ENCODE data around the gene GPR146.
"Not testable (repeated sequence)": the region's sequence is repeated elsewhere in the genome, so short reads cannot be mapped to it uniquely, and the experiment has no call there.

GPR146 gene

GRCh38 chr7:999149-999879, 45.0 kb upstream of the GPR146 start:
- no peak overlapping the region for H3K4me3 ChIP-seq (ENCODE audit: low read depth, low read length)
- no peak for TF ChIP-seq CTCF (IDR thresholded peaks at IDR 0.05; ENCODE audit: control insufficient read depth, extremely low read depth, insufficient read depth)
- DNase-seq (ENCODE audit: low read depth): no peak

GRCh38 chr7:999941-1000935, 44.1 kb upstream of the GPR146 start:
- no peak for TF ChIP-seq CTCF (IDR thresholded peaks at IDR 0.05; ENCODE audit: control insufficient read depth, extremely low read depth, insufficient read depth)
- no peak overlapping the region for H3K4me3 ChIP-seq (ENCODE audit: low read depth, low read length)
- DNase-seq (ENCODE audit: low read depth): no peak

GRCh38 chr7:1001069-1001770, 43.1 kb upstream of the GPR146 start:
- not testable (repeated sequence) for H3K4me3 ChIP-seq (ENCODE audit: low read depth, low read length); DNase-seq (ENCODE audit: low read depth)

GRCh38 chr7:1002026-1002425, 42.3 kb upstream of the GPR146 start:
- not testable (repeated sequence) for DNase-seq (ENCODE audit: low read depth); H3K4me3 ChIP-seq (ENCODE audit: low read depth, low read length)

- not testable (repeated sequence) for H3K4me3 ChIP-seq (ENCODE audit: low read depth, low read length); DNase-seq (ENCODE audit: low read depth)
These were observed 41.9 kb upstream of the GPR146 start for GRCh38 chr7:1002445-1002844.

- TF ChIP-seq CTCF (IDR thresholded peaks at IDR 0.05; ENCODE audit: control insufficient read depth, extremely low read depth, insufficient read depth): no peak
- no peak for DNase-seq (ENCODE audit: low read depth)
- H3K4me3 ChIP-seq (ENCODE audit: low read depth, low read length): no peak overlapping the region
These were observed 40.1 kb upstream of the GPR146 start for GRCh38 chr7:1004018-1004852.

GRCh38 chr7:1005303-1005702, 39.0 kb upstream of the GPR146 start:
- H3K4me3 ChIP-seq (ENCODE audit: low read depth, low read length): no peak overlapping the region
- TF ChIP-seq CTCF (IDR thresholded peaks at IDR 0.05; ENCODE audit: control insufficient read depth, extremely low read depth, insufficient read depth): no peak
- DNase-seq (ENCODE audit: low read depth): no peak
